ENCODE measurements around the gene DNASE1L3.
"Not testable (repeated sequence)": the region's sequence is repeated elsewhere in the genome, so short reads cannot be mapped to it uniquely, and the experiment has no call there.

The DNASE1L3 gene, protein sequence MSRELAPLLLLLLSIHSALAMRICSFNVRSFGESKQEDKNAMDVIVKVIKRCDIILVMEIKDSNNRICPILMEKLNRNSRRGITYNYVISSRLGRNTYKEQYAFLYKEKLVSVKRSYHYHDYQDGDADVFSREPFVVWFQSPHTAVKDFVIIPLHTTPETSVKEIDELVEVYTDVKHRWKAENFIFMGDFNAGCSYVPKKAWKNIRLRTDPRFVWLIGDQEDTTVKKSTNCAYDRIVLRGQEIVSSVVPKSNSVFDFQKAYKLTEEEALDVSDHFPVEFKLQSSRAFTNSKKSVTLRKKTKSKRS

DNA sequence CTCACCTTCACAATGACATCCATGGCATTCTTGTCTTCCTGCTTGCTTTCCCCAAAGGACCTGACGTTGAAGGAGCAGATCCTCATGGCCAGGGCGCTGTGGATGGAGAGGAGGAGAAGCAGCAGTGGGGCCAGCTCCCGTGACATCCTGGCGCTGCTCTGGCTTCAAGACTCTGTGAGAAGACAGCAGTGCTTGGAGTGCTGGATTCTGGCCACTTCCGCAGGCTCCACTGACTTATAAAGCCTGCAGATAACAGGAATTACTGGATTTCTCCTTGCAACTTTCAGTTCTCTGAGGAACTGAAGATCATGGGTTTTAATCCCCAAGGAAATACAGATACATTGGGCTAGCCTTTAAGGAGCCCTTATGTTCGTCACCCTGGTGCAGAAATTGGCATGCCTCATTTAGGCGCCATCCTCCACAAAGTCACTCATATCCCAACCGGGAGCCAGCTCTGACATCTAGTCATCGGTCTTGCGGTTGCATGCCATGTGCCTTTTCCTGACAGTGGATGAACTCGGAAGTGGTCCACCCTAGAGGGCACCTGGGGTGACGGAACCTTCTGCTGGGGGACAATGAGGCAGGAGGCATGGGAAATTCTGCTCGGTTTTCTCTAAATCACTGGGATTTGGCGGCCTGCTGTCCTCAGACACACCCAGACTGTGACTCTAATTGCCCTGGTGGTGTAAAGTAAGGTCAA lies at the start of gene DNASE1L3:
TSS of gene DNASE1L3 (minus strand) at position 212 of the 700 bp plus-strand sequence. CDS start at position 146, 66 bp downstream.
- DNase-seq: no peak

DNA sequence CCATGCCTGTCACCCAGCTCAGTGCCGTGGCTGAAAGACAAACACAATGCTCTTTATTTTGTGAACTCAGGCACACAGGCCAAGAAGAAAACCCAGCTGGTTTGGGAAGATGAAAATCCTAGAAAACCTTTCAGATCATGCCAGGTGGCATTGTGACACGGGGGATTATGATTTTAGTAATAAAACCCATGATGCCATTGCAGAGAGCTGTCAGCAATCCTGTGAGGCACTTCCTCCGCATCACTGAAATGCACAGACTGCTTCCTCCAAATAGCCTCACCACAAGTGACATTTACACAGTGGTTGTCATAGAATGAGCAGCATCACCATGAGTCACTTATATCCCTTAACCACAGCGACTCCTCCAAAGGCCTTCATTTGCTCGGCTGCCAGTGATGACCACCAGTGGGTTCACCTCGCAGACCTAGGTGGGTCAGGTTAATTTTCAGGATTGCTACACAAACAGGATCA lies 49.5 kb upstream of the DNASE1L3 start:
- no peak for DNase-seq

DNA sequence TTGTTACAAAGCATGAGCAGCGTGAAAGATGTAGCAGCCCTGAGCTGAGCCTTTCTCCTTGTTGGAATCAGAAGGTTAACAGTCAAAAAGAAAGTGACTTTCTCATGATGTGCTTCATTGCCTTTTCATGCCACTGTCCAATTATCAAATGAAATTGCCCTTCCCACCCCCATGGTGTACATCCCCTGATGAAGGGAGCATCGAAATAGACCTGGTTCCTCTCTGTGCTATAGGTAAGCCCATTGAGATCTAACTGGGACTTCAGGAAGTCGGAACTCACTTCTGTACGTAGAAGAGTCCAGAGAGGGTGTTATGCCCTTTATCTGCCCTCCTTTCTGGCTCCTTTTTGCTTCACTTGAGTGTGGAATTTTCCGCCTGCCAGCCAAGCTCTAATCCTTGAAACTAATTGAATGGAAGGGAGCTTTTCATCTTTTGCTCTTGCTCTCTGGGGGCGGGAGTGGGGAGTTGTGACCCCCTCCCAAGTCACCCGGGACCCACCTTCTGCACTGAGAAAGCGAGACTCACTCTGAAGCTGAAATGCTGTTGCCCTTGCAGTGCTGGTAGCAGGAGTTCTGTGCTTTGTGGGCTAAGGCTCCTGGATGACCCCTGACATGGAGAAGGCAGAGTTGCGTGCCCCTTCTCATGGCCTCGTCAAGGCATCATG lies 47.8 kb upstream of the DNASE1L3 start:
- no peak for DNase-seq

DNA sequence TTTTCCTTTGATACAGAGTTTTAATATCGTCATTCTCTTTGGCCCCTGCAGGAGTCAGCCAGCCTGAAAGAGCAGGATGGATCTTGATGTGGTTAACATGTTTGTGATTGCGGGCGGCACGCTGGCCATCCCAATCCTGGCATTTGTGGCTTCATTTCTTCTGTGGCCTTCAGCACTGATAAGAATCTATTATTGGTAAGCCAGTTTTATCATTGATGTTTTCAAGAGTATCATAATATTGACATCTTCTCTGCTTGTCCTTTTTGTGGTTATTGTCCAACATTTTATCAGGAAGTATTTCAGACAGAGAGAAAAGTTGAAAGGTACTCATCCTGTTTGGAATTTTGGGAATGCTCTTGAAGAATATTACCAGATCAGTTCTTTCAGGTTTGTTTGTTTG lies 45.7 kb upstream of the DNASE1L3 start:
- no peak for DNase-seq

DNA sequence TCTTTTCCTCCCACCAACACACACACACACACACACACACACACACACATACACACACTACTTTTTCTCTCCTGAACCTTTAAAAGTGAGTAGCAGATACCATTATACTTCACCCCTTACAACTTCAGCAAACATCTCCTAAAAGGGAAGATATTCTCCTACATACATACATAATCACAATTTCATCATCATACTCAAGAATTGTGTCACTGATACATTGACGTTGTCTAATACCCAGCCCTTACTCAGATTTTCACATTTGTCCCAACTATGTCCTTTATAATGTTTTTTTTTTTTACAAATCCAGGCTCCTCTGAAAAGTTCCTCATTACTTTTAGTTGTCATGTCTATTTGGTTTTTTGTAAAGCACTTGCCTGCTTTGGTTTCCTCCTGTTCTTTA lies 45.3 kb upstream of the DNASE1L3 start:
- no peak for DNase-seq

DNA sequence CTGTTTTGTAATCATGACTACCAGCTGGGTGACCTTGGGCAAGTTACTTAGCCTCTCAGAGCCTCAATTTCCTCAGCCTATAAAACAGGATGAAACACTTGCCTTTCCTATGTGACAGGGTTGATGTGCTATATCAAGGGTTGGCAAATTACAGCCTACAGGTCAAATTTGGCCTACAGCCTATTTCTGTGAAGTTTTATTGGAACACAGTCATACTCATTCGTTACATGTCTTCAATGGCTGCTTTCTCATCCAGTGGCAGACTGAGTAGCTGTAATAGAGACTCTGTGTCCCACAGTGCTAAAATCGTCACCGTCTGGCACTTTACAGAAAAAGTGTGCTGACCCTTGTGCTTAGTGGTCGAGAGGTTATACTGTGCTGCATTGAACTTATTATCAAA lies 43.4 kb upstream of the DNASE1L3 start:
- DNase-seq: no peak

DNA sequence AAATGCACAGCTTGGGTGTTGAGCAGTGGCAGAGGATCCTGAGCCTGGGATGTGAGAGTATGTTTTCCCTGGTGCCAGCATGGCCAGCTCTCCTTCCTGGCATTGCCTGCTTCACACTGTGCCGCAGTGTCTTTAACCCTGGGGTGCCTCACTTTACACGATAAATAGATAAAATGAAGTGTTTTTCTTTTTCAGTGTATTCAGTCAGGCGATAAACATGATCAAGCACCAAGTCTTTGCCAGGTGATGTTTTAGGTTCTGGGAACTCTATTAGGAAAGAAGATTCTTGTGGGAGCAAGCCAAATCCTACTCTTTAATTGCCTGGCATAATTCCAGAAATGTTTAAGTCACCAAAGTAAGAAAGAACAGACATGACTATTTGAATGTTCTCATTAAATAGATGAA lies 40.9 kb upstream of the DNASE1L3 start:
- DNase-seq: no peak

DNA sequence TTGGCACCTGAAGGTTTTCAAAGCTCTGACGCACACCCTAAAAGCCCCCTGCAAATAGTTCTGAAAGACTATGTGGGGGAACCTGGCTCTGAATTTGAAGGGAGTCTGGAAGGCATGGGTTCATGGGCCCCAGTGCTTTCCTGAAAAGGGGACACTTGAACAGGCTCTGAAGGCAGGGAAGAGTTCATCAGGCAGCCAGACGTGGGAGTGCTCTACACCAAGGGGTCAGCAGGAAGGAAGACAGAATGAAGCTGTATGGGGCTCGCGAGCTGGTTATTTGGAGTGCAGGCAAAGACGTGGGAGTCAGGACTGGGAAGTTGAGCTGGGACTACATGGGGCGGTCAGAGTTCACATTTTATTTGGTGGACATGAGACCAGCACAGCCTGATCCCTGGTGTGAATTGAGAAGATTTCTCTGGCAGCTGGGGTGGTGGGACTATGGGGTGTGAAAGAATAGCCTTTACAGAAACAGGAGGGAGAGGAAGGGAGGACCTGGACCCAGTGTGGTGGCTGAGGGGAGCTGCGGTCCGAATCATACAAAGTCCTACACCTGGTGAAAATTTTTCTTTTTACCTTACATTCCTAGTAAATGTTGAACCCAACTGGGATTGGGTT lies 39.4 kb upstream of the DNASE1L3 start:
- no peak for DNase-seq

DNA sequence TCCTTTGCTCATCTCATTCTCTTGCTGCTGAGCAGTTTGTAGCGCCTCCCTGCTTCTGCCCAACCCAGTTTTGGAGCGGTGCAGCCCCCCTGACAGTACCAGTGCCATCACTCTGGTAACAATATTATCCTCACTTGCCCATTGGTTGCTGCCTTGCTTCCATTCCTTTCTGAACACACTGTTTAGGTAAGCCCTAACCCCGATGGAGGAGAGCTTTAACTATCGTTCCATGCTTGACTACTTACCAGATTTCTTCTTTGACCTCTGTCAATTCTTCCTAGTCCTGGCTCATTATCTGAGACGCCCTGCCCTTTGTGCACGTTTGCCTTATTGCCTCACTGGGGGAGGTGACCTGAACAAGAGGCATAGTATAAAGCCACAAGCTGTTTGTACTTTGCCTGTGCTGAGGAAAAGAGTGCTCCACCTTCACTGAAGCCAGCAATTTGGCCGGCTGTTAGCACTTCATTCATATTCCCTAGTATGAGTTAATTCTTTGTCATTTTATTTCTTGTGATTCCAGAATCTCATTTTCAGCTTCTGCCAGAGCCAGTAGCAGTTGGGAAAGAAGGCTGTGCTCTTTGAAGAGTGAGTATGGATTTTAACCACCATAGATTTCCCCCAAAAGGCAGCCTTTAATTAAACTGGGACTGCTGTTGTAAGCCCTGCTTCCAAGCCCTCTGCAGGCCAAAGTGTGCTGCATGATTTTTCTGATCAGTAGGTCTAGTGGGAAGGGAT lies 38.8 kb upstream of the DNASE1L3 start:
- no peak for DNase-seq

DNA sequence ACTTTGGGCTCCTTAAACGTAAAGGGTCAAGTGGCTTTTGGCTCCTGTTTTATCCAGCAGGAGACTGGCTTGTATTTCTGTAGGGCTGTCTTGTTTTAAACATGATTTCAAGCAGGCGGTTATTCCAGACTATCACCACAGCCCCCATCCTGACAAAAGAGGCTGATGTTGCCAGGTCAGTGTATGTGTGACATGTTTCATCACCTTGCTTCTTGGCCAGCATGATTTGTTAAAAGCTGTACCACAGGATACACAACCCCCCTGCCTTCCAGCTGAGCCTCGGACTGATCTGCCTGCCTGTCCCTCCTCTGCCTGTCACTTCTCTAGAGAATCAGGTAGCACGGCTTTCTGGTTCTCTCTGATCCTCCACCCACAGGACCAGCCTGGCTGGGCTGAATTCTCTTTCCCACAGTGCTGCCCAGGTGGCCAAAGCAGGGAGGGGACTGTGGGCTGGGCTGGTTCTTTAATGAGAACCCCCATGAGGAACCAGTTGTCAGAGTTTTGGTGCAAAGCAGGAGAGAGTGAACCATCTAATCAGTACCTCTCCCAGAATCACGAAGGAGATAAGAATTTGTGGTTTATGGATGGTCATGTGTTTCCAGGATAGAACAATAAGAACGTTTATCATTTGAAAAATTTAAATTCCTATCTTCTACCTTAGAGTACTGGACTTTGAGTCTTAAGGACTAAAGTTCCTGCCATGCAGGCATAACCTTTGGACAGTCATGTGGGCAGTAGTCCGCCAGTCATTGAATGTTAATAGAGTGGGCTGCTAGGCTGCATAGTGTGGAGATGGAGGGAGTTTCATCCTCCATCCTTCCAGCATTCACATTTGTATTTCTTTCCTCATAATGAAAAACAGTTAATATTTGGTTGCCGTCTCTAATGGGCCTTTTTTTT lies 35.6 kb upstream of the DNASE1L3 start:
- DNase-seq: no peak

DNA sequence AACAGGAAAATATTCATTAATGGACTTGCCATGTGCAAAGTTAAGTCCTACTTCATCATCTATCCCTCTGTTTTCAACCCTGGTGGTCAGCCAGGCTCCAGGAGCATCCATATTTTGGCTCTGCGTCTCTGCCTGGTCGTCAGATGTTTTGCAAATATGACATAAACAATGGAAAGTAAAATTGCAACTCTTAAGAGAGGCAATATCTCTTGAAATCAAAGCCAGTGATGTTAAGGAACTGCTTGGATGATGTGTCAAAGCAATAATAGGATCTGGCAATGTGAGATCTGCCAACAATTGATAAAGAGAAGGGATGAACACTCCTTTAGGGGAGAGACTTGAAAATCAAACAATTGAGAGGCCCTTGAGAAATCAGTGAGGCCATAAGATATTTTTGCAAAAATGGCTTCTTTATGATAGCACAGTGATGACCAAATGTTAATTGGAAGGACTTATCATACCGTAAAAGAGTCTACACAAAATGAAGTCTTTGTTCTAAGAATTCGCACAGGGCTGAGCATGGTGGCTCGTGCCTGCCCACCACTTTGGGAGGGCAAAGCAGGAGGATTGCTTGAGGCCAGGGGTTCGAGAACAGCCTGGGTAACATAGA lies 33.3 kb upstream of the DNASE1L3 start:
- no peak for DNase-seq

DNA sequence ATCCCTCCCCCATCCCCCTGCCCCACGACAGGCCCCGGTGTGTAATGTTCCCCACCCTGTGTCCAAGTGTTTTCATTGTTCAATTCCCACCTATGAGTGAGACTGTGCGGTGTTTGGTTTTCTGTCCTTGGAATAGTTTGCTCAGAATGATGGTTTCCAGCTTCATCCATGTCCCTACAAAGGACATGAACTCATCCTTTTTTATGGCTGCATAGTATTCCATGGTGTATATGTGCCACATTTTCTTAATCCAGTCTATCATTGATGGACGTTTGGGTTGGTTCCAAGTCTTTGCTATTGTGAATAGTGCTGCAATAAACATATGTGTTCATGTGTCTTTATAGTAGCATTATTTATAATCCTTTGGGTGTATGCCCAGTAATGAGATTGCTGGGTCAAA lies 32.1 kb upstream of the DNASE1L3 start:
- not testable (repeated sequence) for DNase-seq

DNA sequence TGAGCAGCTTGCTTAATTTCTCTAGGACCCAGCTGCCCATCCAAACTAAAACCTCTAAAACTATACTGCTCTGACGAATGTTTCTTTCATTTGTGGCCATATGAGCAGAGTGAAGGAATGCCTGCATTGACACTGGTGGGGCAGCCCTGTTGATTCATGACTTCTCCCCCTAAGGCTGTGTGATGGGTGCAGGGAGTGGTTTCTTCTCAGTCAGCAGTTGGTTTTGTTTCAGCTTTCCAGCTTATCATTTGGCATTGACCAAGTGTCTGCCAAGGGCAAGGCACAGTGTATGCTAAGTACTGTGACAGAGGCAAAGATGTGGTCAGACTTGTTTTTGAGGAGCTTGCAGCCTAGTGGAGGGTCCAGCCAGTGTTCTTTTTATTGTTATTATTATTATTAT lies 31.6 kb upstream of the DNASE1L3 start:
- no peak for DNase-seq

DNA sequence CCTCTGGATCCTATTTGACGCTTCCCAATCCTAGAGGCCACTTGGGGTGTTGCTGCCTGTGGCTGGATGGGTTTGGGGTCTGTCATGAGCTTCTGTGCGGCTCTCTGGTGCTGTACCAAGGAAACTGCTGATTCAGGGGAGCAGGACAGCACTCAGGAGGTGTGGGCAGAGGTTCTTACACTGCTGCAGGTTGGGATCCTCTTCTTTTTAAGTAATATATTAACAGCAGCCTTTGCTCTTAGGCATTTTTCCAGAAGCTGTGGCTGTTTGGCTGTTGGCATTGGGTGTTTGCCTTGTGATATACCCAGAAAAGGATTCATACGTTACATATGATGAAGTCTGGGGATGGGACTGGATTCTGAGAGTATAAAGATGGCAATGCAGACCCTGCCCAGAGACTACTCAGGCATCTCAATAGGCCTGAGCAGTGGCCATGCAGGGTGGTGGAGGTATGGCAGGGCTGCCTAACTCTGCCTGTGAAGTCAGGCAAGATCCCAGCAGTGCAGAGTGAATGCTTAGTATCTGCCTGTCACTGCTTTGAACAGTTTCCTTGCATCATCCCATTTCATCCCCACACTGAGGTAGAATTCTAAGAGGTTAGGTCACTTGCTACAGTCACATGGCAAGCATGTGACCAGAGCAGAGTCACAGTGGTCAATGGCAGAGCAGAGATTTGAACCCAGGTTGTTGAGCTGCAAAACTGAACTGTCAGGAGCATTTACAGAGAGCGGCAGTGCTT lies 30.7 kb upstream of the DNASE1L3 start:
- no peak for DNase-seq

DNA sequence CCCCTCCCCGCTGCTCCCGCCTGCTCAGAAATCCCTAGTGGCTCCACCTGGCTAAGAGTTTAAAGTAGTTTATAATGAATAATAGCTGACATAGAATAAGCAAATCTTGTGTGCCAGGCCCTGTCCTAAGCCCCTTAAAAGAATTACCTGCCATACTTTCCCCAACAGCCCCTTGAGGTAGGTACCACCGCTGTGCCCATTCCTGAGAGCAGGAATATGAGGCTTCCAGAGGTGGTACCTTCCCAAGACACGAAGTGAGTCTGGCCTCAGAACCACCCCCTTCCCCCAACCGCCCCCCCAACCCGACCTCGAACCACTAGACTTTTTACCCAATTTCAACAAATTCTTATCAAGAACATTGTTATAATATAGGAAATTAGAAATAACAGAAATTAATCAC lies 28.1 kb upstream of the DNASE1L3 start:
- DNase-seq: peak; percentile 36

DNA sequence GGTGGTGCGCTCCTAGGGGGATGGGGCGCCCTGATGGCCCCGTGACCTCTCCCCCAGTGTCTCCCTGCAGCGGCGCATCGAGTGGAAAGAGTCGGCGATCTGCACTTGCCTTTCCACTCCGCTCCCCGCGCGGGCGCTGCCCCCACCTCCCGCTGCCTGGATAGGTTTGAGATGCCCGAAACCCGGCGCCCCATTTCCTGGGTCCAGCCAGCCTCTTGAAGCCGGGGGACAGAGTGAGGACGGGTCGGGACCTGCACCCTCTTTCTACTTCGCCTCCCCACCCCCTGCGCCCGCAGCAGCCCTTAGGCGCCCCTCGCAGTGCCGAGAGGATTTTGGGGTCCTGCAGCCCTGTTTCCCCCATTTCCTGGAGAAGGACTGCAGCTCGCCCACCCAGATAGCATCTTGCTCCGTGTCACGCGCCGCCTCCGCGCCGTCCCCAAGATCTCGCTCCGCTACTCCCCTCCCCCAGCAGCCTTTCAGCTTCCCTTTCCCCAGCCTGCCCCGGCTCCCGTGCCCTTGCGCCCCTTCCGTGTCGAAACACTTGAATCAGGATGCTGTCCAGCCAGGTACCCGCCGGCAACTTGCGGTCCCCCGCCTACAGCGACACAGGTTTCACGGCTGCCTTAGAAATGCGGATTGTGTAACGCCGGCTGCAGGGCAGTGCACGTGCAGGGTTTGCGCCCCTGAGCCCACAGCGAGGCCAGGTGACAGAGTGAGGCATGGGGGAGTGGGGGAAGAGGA lies 27.3 kb upstream of the DNASE1L3 start:
- peak; percentile 69 for DNase-seq

DNA sequence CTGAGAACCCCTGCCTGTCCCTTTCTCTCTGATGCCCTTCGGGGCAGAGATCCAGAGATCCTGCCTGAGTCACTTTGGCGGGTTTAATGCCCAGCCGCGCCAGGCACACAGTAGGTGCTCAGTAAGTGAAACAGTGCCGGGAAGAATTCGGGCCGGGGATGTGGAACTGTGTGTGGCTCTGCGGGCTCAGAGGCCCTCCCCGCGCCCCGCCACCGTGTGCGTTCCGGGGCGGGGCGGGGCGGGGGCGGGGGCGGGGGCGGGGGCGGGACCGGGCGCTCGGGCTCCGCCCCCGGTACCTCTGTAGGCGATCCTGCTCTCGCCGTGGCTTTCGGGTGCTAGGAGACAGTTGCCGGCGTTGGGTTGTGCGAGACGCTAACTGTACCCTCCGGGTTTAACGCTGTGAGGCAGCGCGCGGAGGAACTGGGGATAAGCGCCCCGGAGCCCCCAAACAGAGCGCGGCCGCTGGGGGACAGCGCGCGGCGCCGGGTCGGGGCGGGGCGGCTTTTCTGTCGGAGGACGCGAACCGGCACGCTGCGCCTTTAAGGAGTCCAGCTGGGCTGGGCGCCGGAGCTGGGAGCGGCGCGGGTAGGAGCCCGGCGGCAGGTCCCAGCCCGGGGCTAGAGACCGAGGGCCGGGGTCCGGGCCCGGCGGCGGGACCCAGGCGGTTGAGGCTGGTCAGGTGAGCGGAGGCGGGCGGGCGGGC lies 26.6 kb upstream of the DNASE1L3 start, which contains the start of gene ABHD6:
TSS of gene ABHD6 (plus strand) at position 555 of the 703 bp plus-strand sequence. CDS start 18,795 bp downstream, outside the sequence.
- peak; percentile 83 for DNase-seq

DNA sequence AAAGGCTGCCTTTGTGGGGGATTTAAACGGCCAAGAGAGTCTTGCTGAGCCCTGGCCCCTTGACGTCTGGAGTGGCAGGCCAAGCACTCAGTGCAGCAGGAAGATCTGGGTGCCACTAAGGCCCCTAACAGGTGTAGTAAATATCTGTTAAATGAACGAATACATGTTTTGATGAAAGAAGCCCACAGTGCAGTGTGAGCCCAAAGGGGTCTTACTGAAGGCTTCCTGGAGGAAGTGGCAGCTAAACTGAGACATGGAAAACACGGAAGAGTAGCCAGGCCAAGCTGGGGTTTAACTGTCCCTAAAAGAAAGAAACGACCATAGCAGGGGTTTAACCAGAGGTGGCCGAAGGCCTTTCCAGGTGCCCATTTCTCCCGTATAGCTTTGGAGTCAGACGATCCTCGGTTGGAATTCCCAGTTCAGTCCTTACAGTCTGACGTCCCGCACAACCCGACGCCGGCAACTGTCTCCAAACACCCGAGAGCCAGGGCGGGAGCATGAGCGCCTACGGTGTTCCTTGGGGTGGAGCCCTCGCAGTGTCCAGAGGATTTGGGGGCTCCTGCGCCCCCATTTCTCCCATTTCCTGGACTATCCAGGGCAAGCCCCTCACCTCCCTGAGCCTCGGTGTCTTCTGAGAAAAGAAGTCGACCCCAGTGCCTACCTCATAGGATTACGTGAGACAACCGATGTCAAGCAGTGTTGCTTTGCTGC lies 25.9 kb upstream of the DNASE1L3 start:
- no peak for DNase-seq

Data from NCI-H82 (cell line).